ENCODE data around the gene SIX6.

GRCh38 chr14:60510951-60511599 lies 2.1 kb downstream of the SIX6 start:
- TF ChIP-seq CTCF (IDR thresholded peaks at IDR 0.05) (no peak), POLR2AphosphoS5 (IDR thresholded peaks at IDR 0.05) (no peak)
